GM18508 (cell line): ENCODE measurements around the gene CA10.

Experiments used
- ATAC-seq: cut with Tn5 transposase; IDR thresholded peaks from one replicate; pipeline ENCODE4 v1.9.1; 2021; ENCODE audit warnings: moderate number of reproducible peaks; ENCODE audit not compliant: insufficient read depth, unreplicated experiment

CA10 gene

DNA sequence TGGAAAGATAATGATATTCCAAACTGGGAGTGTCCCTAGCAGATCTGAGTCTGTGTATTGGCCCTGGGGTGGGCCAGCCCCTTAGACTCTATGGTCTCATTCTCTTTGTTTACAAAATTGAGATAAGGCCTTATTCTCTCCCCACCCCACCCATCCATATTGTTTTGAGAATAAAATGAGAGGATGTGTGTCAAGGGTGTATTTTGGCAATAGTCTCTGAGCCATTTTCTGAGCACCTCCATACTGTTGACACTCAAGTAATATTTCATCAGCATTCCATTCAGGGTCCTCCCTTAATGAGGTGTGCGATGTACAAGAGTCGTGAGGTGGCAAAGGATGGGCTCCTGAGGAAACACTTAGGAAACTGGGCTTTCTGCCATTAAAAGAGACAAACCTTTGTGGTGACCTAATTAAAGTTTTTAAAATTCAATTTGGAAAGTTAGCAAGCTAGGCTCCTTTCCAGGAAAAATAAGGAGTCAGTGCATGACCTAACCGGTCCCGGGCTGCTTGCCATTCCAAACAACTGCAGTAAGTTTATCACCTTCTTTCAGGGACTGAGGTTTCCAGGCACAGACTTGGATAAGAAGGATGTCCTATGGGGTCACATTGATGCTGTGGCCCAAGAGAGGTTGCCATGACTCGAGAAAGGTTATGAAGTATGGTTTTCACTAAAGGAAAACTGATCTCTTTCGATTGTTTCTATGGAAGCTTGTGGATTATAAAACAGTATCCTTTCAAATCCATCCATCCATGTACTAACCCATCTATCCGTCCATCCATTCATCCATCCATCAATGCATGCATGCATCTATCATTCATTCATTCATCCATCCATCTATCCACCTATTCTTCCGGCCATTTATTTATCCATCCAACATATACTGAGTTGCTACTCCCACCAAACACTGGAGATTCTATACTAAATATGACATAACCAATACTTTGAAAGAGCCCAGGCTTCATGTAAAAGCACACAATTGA lies 454.9 kb downstream of the CA10 start:
- no peak for ATAC-seq

DNA sequence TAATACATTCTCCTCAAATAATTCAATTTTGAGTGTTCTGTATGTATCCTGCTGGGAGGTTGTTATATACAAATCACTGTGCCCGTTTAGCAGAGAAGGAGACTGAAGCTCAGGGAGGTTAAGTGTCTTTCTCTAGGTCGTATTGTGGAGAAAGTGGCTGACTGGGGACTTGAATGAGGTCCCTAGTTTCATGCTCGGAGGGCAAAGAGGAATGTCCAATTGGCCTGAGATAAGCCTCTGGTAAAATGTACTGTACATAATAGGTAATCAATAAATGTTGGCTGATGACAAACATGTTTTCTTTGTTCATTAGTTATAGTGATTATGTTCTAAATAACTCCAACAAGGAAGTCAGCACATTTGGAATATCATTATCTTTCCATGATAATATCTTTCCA lies 455.6 kb downstream of the CA10 start:
- no peak for ATAC-seq

DNA sequence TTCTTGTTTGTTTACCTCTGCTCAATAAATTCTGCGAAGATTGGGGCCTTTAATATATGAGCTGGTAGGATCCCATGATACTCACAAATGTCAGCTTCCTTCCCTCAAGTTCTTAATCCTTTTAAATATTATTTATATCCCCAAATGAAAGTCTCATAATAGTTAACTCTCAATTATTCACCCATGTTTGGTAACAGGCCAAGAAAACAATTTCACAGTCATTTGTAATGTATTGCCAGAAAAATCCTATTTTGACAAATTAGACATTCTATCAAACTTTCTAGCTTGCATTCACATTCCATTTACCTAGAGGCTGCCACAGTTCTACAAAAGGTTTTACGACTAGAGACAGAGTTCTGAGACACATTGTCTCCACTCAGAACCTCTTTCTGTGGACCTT lies 457.0 kb downstream of the CA10 start:
- ATAC-seq: no peak

DNA sequence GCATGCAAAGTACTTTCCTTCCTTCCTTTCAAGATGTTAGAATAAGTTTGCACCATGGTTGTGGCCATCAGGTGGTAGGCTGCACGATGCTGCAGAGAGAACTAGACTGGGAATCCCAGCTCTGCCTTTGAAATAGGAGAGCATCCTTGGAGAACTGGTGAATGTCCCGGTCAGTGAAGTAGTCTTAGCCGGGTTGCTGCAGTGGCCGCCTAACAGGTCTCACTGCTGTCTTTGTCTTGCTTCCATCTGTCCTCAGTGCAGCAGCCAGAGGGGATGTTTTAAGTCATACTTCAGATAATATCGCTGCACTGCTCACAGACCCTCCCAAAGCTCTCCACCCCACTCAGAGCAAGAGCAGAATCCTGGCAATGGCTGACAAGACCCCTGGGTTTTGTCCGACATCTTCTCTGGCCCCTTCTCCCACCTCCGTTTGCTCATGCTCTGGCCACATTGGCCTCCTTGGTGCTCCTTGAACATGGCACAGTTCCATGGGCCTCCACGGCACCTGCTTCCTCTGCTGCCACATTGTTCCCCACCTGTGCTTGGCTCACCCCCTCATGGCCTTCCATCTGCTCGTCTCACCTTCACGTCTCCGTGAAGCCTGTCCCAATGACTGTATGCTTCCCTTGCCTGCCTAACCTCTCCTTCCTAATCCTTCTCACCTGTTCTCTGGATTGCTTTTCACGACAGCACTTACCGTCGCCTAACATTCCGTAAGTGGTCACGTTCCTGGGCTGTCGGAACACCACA lies 458.3 kb downstream of the CA10 start:
- no peak for ATAC-seq

DNA sequence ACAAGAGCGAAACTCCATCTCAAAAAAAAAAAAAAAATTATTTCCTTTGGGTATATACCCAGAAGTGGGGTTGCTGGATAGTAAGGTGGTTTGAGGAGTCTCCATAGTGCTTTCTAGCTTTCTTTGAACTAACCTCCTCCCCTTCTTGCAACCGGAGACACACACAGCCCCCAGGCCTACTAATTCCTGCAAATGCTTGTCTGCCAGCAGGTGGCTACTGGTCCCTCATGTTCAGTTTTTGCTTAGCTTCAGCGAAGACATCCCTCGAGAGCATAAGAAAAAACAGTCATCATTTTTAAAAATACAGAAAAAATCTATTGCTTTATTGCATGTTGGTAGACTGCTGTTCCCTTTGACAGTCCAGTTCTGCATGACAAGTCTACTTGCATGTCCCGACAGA lies 459.2 kb downstream of the CA10 start:
- ATAC-seq: no peak

DNA sequence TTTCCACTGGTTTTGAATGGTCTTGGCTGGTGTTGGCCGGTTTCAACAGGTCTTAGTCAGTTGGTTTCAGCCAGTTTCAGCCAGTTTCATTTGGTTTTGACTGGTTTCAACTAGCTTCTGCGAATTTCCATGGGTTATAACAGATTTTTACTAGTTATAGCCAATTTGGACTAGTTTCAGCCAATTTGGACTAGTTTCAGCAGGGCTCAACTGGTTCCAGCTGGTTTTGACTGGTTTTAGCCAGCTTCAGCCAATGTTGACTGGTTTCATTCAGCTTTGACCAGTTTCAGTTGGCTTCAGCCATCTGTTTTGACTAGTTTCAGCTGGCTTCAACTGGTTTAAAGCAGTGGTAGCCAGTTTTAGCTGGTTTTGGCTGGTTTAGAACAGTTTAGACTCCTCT lies 465.6 kb downstream of the CA10 start:
- ATAC-seq: no peak

DNA sequence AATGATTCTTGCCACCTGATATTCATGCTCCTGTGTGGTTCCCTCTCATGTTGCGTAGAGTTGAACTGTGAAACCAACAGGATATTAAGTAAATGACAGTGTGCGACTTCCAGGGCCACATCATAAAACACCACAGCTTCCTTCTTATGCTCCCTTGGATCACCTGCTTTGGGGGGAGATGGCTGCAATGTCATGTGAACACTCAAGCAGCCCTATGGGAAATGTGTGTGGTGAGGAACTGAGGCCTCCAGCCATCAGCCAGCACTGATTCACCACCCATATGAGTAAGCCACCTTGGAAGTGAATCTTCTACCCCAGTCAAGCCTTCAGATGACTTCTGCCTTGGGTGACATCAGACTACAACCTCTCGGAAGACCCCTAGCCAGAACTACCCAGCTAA lies 470.6 kb downstream of the CA10 start:
- ATAC-seq: no peak

DNA sequence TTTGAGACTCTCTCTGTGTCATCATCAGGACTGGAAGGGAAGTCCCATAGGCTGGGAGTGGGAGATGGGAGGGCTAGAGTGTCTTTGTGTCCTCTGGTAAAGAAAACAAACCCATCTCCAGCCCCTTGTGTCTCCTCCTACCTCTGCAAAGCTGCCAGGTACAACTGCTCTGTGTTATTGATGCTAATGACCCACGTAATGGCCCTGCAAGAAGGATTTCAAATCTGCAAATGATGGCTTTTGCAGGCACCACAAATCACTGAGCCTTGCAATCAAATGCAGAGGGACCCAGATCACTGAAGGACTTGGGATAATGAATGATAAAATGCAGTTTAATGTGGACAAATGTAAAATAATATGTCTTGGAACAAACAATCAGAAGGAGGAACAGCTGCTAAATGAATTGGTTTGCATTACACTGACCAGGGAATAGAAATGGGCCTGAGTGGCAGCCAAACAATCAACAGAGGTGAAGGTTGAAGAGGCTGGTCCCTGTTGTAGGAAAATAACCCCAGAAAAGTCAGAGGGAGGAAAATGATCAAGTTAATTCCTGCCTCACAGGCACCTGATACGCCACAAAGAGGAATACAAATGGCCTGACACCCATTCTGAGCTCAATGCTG lies 473.1 kb downstream of the CA10 start:
- ATAC-seq: no peak

DNA sequence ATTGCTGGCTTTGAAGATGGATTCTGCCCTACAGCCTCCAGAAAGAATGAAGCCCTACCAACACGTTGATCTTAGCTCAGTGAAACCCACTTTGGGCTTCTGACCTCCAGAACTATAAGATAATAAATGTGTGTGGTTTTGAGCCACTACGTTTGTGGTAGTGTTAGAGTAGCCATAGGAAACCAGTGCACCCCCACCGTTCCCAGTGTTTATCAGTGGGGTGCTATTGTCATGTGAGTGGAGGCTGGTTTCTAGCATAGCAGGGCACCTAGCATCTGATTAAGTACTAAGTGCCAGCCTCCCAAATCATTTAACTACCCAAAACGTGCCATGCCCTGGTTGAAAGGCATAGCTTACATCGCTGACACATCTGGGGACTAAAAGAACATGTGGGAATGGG lies 474.3 kb downstream of the CA10 start:
- ATAC-seq: no peak

DNA sequence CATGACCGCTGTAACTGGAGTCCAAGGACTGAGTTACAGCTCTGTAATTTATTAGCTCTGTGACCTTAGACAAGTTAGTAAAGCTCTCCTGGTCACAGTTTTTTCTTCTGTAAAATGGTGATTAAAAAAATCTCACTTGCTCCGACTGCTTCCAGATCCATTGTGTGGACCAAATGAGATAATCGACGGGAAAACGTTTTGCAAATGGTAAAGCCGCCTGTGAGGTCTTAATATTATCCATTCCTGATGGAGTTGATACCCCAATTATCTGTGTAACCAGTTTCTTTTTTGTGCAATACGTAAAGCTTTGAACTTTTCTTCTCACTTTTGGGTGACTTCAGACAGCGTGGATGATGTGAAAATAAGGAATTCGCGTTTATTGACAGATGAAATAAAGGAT lies 475.2 kb downstream of the CA10 start:
- ATAC-seq: no peak

DNA sequence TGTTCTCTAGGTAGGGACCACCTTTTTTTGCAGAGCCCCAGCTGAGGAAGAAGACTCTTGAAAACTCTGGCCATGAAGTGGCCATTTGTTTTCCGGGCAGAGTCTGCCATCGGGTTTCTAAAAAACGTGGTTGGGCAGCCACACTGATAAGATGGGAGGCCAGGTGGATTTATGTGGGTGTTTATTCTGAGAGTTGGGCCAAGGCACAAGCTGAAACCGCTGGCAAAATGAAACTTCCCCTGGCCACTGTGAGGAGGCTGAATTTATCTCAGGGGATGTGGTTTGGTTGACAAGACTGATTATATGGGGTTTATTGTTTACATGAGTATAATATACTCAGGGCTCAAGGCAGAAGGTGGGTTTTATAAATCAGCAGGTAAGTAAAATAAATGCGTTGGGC lies 476.4 kb downstream of the CA10 start:
- no peak for ATAC-seq

DNA sequence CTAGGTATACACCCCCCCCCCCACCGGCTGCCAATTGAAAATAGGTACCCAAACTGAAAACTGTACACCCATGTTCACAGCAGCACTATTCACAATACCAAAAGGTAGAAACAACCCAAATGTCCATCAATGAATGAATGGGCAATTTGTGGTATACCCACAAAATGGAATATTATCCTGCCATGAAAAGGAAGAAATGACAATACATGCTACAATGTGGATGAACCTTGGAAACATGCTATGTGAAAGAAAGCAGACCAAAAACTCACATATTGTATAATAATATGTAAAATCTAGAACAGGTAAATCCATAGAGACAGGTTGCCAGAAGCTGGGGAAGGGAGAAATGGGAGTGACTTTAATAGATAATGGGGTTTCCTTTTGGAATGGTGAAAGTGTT lies 480.6 kb downstream of the CA10 start:
- ATAC-seq: no peak

DNA sequence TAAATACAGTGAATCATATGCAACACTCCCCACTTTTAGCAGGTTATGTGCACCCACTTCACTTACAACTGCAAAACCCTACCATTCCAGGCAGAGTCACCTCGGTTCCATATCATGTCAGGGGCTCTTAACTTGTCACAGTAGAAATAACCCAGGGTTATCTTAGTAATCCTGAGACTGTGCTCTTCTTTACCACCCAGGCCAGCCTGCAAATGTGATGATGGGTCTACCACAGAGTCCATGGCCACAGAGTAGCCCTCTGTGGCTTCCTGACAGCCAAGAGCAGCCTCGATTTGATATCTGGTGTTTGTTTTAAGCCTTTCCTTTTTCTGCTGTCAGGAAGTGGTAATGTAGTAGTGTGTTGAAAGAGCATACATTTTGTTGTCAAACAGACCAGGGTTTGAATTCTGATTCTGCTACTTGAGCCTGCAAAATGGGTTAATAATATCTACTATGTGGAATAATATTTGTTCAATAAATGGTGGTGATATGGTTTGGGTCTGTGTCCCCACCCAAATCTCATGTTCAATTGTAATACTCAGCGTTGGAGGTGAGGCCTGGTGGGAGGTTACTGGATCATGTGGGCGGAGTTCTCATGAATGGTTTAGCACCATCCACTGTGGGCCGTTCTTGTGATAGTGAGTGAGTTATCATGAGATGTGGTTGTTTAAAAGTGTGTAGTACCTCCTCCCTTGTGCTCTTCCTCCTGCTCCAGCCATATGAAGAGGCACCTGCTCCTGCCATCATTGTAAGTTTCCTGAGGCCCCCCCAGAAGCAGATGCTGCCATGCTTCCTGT lies 481.6 kb downstream of the CA10 start:
- no peak for ATAC-seq

DNA sequence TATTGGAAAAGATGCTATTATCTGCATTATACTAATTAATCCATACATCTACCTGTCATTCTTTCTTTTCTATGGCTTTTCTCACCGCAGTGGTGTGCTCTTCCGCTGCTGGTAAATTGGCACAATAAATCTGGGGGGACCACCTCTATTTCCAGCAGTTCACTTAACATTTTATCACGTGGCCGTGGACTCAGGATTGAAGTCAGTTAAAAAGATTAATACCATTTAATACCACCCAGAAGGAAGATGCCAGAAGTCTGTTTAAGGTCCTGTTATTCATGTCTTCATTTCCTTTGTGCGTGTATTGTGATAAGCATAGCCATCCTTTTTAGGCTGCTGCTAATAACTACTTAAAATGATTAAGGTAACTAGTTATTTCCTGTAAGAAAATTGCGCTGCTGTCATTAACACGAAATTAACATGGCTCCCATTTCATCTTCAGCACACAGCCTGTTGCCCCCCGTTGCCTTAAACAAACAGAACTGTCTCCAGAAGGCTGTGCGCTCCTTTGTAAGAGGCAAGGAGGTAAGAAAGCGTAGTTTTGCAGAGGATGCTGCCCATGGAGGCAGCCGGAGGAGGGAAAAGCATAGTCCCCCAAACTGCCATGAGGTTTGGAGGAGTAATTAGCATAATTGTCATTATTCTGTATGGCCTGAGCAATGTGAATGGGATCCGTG lies 483.8 kb downstream of the CA10 start:
- ATAC-seq: no peak

DNA sequence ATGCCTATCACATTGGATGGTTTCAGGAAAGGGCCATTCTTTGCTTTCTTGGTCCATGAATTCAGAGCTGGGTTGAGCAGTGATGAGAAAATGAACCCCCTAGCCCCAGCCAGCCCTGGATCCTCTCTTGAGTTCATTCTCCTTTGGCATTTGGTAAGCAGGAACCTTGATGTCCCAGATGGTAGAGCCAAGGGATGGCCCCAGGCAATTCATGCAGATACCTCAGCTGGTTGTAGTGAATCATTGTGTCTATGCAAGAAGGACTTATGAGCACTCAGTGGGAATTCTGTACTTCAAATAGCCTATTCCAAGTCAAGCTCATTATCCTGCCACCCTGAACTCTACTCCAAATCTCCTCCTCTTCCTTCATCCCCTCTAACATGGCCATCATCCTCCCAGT lies 485.4 kb downstream of the CA10 start:
- no peak for ATAC-seq

DNA sequence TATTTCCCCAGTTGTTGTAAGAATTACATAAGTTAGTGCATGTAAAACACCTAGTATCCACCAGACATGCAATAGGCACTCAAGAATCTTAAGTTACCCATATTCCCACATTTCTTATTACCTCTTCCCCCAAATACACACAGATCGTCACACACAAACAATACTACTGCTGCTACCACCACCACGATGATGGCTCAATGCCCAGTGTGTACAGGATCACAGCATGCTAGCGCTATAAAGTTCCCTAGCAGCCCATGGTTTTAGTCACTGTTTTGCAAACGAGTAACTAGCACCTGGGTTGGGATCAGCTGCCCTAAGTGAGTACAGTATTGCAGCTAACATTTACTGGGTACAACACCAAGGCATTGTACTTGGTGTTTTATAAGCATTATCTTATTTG lies 486.4 kb downstream of the CA10 start:
- no peak for ATAC-seq

DNA sequence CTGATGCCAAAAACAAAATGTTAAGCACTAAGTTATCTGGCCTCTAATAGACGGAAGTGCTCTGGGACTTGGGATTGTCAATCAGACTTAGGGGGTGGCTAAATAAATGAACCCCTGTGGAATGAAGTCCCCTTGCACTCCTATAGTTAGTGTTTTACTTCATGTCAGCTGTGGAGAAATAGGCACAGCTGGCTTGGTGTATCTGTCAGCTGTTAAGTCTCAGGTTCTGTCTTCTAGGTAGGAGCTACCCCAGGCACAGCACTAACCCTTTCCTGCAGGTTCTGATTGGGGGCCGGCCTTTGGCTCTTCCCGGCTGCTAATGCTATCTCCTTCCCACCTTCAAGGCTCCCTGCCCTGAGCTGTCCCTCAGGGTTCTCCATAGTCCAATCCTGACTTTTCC lies 487.6 kb downstream of the CA10 start:
- no peak for ATAC-seq

DNA sequence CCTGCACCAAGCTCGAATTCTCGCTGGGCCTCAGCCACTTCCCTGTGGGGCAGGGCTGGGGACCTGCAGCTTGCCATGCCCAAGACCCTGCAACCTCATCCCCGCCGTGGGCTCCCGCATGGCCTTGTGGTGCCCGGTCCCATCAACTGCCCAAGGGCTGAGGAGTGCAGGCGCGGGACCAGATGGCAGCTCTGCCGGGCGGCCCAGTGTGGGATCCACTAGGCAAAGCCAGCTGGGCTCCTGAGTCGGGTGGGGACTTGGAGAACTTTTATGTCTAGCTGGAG lies 489.6 kb downstream of the CA10 start:
- no peak for ATAC-seq

DNA sequence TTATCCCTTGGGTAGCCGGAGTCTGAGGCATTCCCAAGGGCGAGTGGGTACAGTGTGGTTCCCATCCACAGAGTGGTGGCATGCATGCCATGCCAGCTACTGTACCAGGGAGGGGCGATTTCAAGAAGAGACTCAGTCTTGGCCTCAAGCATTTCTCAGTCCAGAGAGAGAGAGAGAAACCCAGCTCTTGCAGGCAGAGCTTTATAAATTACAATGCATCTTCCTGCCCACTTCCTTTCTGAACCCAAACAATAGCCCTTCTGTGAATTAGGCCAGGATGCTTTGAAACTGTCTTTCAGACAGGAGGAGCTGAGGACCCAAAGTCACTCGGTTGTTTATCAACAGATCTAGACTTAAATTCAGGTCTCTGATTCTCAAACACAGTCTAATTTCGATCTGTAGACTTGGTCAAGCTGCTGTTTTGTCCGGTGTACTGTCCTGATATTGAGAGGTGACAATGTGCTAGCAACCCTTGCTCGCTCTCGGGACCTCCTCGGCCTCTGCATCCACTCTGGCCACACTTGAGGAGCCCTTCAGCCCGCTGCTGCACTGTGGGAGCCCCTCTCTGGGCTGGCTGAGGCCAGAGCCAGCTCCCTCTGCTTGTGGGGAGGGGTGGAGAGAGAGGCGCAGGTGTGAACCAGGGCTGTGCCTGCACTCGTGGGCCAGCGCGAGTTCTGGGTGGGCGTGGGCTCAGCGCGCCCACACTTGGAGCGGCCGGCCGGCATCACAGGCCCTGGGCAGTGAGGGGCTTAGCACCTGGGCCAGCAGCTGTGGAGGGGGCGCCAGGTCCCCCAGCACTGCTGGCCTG lies 490.2 kb downstream of the CA10 start:
- ATAC-seq: no peak
